GM23338 (cell line): Measurements from ENCODE around the gene FCER1G. TPM values are rescaled to one million over a fixed set of nuclear protein-coding genes. Genes with fewer than 3 reads are reported as not detected.

ENCODE experiments used
- ATAC-seq: fragments of 200-7000 bp; cut with Tn5 transposase; 3 replicates; pipeline ENCODE4 v1.9.1; 2020
- DNase-seq: peaks from one replicate; pipeline ENCODE4 v3.0.0-alpha.2; 2015; ENCODE audit warnings: low spot score
- H2AFZ ChIP-seq: fragments of 200-600 bp; sonication (generic); 2 replicates; pipeline ENCODE4 v1.8.0; 2016; ENCODE audit warnings: antibody characterized with exemption, mild to moderate bottlenecking, moderate library complexity
- H3F3A ChIP-seq: fragments of 200-600 bp; sonication (generic); replicated peaks from 2 replicates; pipeline ENCODE4 v1.8.0; 2017; ENCODE audit warnings: antibody characterized with exemption, mixed run types, low read depth
- H3K27ac ChIP-seq: fragments of 200-600 bp; sonication (generic); 2 replicates; pipeline ENCODE4 v1.6.1; 2016; ENCODE audit warnings: low read depth
- H3K27me3 ChIP-seq: fragments of 200-600 bp; sonication (generic); 2 replicates; pipeline ENCODE4 v1.8.0; 2016; ENCODE audit warnings: mild to moderate bottlenecking, mixed run types, moderate library complexity; ENCODE audit not compliant: insufficient read depth
- H3K36me3 ChIP-seq: fragments of 200-600 bp; sonication (generic); 2 replicates; pipeline ENCODE4 v1.8.0; 2016; ENCODE audit warnings: mild to moderate bottlenecking; ENCODE audit not compliant: insufficient read depth
- H3K4me1 ChIP-seq: fragments of 200-600 bp; sonication (generic); 2 replicates; pipeline ENCODE4 v1.8.0; 2016; ENCODE audit warnings: mild to moderate bottlenecking, moderate library complexity; ENCODE audit not compliant: insufficient read depth
- H3K4me2 ChIP-seq: fragments of 200-600 bp; sonication (generic); 2 replicates; pipeline ENCODE4 v1.7.1; 2017; ENCODE audit warnings: mixed run types
- H3K4me3 ChIP-seq: fragments of 200-600 bp; sonication (generic); 2 replicates; pipeline ENCODE4 v1.6.1; 2016; ENCODE audit warnings: mixed run types
- H3K79me2 ChIP-seq: fragments of 200-600 bp; sonication (generic); replicated peaks from 2 replicates; pipeline ENCODE4 v1.8.0; 2017; ENCODE audit warnings: mild to moderate bottlenecking; ENCODE audit not compliant: insufficient read depth
- H3K9me2 ChIP-seq: fragments of 200-600 bp; sonication (generic); 2 replicates; pipeline ENCODE4 v1.8.0; 2017; ENCODE audit not compliant: insufficient read depth
- H4K20me1 ChIP-seq: fragments of 200-600 bp; sonication (generic); replicated peaks from 2 replicates; pipeline ENCODE4 v1.8.0; 2017; ENCODE audit warnings: mild to moderate bottlenecking; ENCODE audit not compliant: insufficient read depth
- H3K27ac Mint-ChIP-seq: 2 replicates; pipeline ENCODE4 v1.8.0; 2020; ENCODE audit warnings: inconsistent platforms, mild to moderate bottlenecking, moderate library complexity, mixed read lengths
- H3K27me3 Mint-ChIP-seq: 3 replicates; pipeline ENCODE4 v1.8.0; 2022; ENCODE audit warnings: low read depth, mild to moderate bottlenecking, moderate library complexity, mixed read lengths, inconsistent platforms; ENCODE audit not compliant: insufficient read depth, poor library complexity
- H3K36me3 Mint-ChIP-seq: 3 replicates; pipeline ENCODE4 v1.8.0; 2021; ENCODE audit warnings: low read depth, mild to moderate bottlenecking, inconsistent platforms, moderate library complexity, mixed read lengths
- H3K4me1 Mint-ChIP-seq: 3 replicates; pipeline ENCODE4 v1.8.0; 2020; ENCODE audit warnings: mild to moderate bottlenecking, inconsistent platforms, mixed read lengths
- H3K4me3 Mint-ChIP-seq: 3 replicates; pipeline ENCODE4 v1.8.0; 2021; ENCODE audit warnings: moderate library complexity, mild to moderate bottlenecking, inconsistent platforms, mixed read lengths
- H3K9me3 Mint-ChIP-seq: 3 replicates; pipeline ENCODE4 v1.8.0; 2020; ENCODE audit warnings: moderate library complexity, mild to moderate bottlenecking, inconsistent platforms, mixed read lengths
- CTCF ChIP-seq, 2 experiments: fragments of 200-600 bp in 1 of 2; sonication (generic) in 1 of 2; conservative IDR thresholded peaks; 2 replicates each; pipeline versions ENCODE4 v1.5.1 to v1.6.1; 2016 to 2017; ENCODE audit warnings: antibody characterized with exemption in 2 of 2, low read depth in 2 of 2, mild to moderate bottlenecking in 2 of 2, moderate library complexity in 1 of 2
- ETS1 ChIP-seq: IDR thresholded peaks from 2 replicates; pipeline ENCODE4 v1.6.1; 2016; ENCODE audit warnings: antibody characterized with exemption
- EZH2 ChIP-seq: fragments of 200-600 bp; sonication (generic); IDR thresholded peaks from one replicate; pipeline ENCODE4 v1.8.0; 2017; ENCODE audit warnings: antibody characterized with exemption, mild to moderate bottlenecking, low read depth; ENCODE audit not compliant: unreplicated experiment
- JUNB ChIP-seq: IDR thresholded peaks from one replicate; pipeline ENCODE4 v1.6.1; 2016; ENCODE audit warnings: antibody characterized with exemption; ENCODE audit not compliant: unreplicated experiment
- NANOG ChIP-seq: IDR thresholded peaks from 2 replicates; pipeline ENCODE4 v1.6.1; 2016; ENCODE audit warnings: antibody characterized with exemption, borderline replicate concordance
- REST ChIP-seq: IDR thresholded peaks from one replicate; pipeline ENCODE4 v1.6.1; 2018; ENCODE audit warnings: antibody characterized with exemption; ENCODE audit not compliant: unreplicated experiment
- STAT1 ChIP-seq: IDR thresholded peaks from one replicate; pipeline ENCODE4 v1.6.1; 2016; ENCODE audit warnings: antibody characterized with exemption; ENCODE audit not compliant: unreplicated experiment
- ZNF331 ChIP-seq: fragments of 250-450 bp; sonication (Bioruptor Pico); IDR thresholded peaks from 2 replicates; pipeline ENCODE4 v1.5.0; 2020; ENCODE audit warnings: low read depth, mild to moderate bottlenecking, moderate library complexity
- polyA plus RNA-seq: library from polyadenylated mRNA; unstranded; fragments of >200 nt; fragmentation: Nextera tagmentation; extraction: Ambion mirVana; gene quantifications from 2 replicates; pipeline ENCODE4 v1.2.1, GENCODE V29; 2016
- total RNA-seq: library from RNA; depleted of rRNA; stranded (reverse); fragments of >200 nt; shearing (Covaris generic); gene quantifications from 2 replicates; pipeline ENCODE4 v1.2.3, GENCODE V29; 2014

The FCER1G gene
- total and polyA plus RNA-seq, 2 experiments from 2014 or later: 1.1 TPM; not detected in 1

GRCh38 chr1:161174911-161175310, 40.2 kb upstream of the FCER1G start:
- Mint-ChIP-seq H3K27ac (no peak overlapping the region), H3K4me1 (peaks cover 15% of the 10 kb centered on the region), H3K27me3 (peaks cover 4% of the 10 kb centered on the region), H3K9me3 (no peaks in the 10 kb centered on the region), H3K4me3 (no peak overlapping the region), H3K36me3 (peaks cover 49% of the 10 kb centered on the region)
- no peaks in the 10 kb centered on the region for H3K27me3 ChIP-seq
- H2AFZ ChIP-seq: no peak overlapping the region
- peaks cover 17% of the 10 kb centered on the region for H3K36me3 ChIP-seq
- H3K79me2 ChIP-seq: peaks cover 8% of the 10 kb centered on the region
- no peak overlapping the region for H3K4me2 ChIP-seq
- TF ChIP-seq CTCF (conservative IDR thresholded peaks at IDR 0.05; ENCODE audit: low read depth in 2 of 2) (no peak), EZH2 (no peak), STAT1 (no peak), ZNF331 (no peak), JUNB (no peak), ETS1 (no peak), NANOG (no peak), REST (no peak)
- no peaks in the 10 kb centered on the region for H3K9me2 ChIP-seq
- no peak for DNase-seq
- 0 out of 2 replicates have a peak, but pooled peaks cover 3% of the 10 kb centered on the region for H3F3A ChIP-seq
- peaks cover 15% of the 10 kb centered on the region; the same call in 1 of the 2 replicates for H3K4me1 ChIP-seq
- no peak overlapping the region for H3K4me3 ChIP-seq
- ATAC-seq: no peak
- no peak overlapping the region for H3K27ac ChIP-seq
- H4K20me1 ChIP-seq: peaks cover 6% of the 10 kb centered on the region; the same call in 1 of the 2 replicates
